ENCODE results near the gene SEMA3D.

Gene SEMA3D

DNA sequence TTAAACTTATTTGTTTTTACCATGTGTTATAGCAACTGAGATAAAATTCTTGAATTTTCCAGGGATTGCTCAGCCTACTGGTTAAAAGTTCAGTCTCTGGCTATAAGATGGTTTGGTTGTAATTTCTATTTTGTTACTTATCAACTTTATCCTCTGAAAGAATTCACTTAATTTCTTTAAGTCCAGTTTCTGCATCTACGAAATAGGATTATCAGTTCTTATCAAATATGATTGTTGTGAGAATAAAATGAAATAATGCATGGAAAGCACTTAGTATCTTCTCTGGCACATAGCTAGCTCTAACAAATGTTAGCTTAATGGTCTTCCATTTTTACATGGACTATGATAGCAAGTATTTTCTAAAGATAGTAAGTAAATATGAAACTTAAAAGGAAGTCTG is 53.3 kb downstream of the SEMA3D start:
- H3K4me3 ChIP-seq (ENCODE audit: low read depth, low read length) = no peak overlapping the region
- TF ChIP-seq, protein P1, sequence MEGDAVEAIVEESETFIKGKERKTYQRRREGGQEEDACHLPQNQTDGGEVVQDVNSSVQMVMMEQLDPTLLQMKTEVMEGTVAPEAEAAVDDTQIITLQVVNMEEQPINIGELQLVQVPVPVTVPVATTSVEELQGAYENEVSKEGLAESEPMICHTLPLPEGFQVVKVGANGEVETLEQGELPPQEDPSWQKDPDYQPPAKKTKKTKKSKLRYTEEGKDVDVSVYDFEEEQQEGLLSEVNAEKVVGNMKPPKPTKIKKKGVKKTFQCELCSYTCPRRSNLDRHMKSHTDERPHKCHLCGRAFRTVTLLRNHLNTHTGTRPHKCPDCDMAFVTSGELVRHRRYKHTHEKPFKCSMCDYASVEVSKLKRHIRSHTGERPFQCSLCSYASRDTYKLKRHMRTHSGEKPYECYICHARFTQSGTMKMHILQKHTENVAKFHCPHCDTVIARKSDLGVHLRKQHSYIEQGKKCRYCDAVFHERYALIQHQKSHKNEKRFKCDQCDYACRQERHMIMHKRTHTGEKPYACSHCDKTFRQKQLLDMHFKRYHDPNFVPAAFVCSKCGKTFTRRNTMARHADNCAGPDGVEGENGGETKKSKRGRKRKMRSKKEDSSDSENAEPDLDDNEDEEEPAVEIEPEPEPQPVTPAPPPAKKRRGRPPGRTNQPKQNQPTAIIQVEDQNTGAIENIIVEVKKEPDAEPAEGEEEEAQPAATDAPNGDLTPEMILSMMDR (IDR thresholded peaks at IDR 0.05; ENCODE audit: borderline replicate concordance, insufficient read depth, low read depth, low read length) = no peak

DNA sequence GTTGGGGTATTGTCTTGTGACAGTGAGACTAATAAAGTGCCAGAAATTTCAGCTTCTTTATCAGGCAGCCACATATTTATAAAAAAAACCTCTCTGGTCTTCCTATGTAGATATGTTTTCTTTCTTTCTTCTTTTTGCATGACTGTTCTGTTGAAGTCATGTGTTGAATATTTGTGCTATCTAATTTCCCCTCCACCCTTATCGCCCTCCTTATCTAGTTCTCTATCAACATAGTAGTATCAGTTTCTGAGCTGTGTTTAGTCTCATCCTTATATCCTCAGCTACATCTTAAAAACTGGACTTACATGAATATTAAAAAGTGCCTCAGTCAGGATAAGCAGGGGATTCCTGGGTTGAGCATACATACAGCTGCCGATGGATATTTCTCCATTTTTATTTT is 53.9 kb downstream of the SEMA3D start:
- H3K4me3 ChIP-seq (ENCODE audit: low read depth, low read length) = no peak overlapping the region

DNA sequence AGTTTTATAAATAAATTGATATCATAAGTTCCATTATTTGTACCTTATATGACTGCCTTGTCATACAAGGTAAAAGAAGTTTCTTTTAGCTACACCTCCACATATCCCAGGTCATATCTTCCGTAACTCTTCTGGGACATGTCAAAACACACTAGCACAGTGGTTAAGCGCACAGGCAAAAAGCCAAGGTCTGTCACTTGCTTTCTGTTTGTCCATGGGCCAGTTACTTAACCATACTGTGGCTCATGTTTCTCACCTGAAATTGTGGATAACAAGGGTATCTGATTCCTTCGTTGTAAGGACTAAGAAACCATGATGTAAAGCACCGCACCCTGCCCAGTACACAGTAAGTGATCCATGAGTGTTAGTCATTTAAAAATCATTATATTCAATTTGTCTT is 56.2 kb downstream of the SEMA3D start:
- TF ChIP-seq, protein P1 (IDR thresholded peaks at IDR 0.05; ENCODE audit: borderline replicate concordance, insufficient read depth, low read depth, low read length) = no peak
- H3K4me3 ChIP-seq (ENCODE audit: low read depth, low read length) = no peak overlapping the region

More for the DNA sequence above, 53.9 kb downstream of the SEMA3D start:
- TF ChIP-seq, protein P1 (IDR thresholded peaks at IDR 0.05; ENCODE audit: borderline replicate concordance, insufficient read depth, low read depth, low read length) = no peak

DNA sequence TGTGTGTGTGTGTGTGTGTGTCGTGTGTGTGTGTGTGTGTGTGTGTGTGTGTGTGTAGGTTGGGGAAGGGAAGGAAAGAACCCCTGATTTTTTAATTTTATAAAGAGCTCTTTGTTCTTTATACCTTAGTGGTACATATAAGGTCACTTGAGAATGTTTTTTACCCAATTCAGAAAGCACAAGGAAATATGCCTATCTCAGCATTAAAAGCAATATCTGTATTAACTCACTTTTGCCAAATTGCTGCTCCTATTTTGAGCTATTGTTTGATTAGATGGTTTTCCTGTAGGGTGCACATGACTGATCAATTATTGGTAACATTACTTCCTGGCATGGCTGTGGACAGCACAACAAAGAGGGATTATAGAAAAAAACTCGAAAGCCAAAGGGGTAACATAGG is 60.5 kb downstream of the SEMA3D start:
- H3K4me3 ChIP-seq (ENCODE audit: low read depth, low read length) = no peak overlapping the region
- TF ChIP-seq, protein P1 (IDR thresholded peaks at IDR 0.05; ENCODE audit: borderline replicate concordance, insufficient read depth, low read depth, low read length) = no peak

DNA sequence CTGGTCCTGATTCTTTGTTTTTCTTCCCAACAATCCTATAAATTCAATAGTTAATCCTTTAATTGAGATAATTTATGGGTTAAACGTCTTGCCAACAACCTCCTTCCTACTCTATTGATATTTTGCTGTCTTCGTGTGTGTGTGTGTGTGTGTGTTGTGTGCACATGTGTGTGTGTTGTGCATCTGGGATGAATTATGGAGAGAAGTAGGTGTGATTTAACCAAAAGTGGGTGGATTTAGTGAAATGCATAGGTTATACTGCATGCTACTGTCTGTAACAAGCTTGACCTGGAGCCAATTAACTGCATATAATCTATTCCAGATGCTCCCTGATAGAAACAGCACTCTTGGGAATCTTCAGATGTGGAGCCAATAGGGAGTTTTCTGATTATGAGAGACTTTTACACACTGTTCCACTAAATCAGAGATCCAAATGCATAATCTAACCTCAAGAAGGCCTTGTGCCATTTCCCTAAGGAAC is 61.2 kb downstream of the SEMA3D start:
- TF ChIP-seq, protein P1 (IDR thresholded peaks at IDR 0.05; ENCODE audit: borderline replicate concordance, insufficient read depth, low read depth, low read length) = no peak
- no peak overlapping the region for H3K4me3 ChIP-seq (ENCODE audit: low read depth, low read length)

DNA sequence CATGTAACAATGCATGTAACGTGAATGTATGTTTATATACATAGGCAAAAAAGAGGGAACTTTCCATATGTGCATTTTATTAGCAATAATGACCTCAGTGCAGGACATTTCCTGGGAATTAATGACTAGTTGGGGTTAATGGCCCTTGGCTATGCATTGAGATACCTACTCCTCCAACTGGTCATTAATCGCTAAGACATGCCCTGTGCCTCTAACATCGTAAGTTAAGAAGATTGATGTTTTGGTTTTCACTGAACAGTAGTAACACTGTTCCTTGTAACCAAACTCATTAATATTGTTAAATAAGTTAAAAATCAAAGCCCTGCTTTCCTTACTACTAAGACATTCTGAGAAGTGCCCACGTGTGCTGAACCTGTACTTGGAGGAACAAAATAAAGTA is 61.7 kb downstream of the SEMA3D start:
- TF ChIP-seq, protein P1 (IDR thresholded peaks at IDR 0.05; ENCODE audit: borderline replicate concordance, insufficient read depth, low read depth, low read length) = no peak
- H3K4me3 ChIP-seq (ENCODE audit: low read depth, low read length) = no peak overlapping the region

DNA sequence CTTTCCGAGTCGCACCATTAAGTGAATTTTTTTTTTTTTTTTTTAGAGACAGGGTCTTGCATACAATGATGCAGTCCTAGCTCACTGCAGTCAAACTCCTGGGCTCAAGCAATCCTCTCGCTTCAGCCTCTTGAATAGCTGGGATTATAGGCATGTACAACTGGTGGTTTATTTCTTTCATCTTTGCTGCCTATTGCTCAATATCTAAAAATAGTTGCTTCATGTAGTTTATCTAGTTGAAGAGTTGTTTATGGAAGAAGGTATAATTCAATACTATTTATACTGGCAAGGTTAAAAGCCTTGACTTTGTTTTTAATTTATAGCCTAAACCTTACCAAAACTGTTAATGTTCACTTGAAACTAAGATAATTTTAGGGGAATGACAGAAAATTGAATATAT is 66.9 kb downstream of the SEMA3D start:
- no peak overlapping the region for H3K4me3 ChIP-seq (ENCODE audit: low read depth, low read length)
- TF ChIP-seq, protein P1 (IDR thresholded peaks at IDR 0.05; ENCODE audit: borderline replicate concordance, insufficient read depth, low read depth, low read length) = no peak

All from GM12875 (cell line).